GM19035 (cell line): Measurements from ENCODE around the gene DHCR24.

Experiments used
- ATAC-seq: cut with Tn5 transposase; IDR thresholded peaks from one replicate; pipeline ENCODE4 v1.9.1; 2021; ENCODE audit not compliant: unreplicated experiment

The DHCR24 gene

DNA sequence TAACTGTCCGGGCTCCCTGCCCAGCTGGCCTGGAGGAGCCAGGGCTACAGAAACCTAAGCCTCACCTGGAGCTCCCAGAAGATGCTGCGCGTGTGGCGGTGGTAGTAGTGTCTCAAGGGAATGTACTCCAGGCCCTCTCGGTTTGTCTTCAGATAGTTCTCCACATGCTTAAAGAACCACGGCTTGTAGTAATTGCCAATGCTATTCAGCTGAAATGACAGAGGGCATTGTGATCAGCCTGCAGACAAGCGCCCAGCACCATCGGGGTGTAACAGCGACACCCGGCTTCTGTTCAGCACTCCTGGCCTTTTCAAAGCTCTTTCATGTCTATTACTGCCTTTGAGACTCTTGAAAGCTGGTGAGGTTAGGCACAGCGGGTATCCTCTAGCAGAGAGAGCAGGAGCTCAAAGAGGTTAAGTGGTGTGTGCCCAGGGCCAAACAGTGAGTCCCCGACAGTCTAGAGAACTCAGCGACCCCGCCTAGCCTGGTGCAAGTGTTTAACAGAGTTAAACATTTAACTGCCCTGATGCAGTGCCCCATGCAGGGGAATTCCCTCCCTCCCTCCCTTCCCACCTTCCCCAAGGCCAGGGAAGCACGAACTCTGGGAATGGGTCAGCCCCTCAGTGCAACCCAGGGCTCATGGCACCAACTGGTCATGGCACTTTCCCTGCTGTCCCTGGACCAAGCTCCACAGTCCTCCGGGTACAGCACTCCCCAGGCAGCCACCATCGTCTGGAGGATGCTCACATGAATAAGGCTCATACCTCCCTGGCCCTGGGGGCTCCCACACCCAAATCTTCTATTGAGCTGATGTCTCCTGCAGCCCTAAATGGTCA, 21.5 kb downstream of the DHCR24 start:
- ATAC-seq, result no peak

DNA sequence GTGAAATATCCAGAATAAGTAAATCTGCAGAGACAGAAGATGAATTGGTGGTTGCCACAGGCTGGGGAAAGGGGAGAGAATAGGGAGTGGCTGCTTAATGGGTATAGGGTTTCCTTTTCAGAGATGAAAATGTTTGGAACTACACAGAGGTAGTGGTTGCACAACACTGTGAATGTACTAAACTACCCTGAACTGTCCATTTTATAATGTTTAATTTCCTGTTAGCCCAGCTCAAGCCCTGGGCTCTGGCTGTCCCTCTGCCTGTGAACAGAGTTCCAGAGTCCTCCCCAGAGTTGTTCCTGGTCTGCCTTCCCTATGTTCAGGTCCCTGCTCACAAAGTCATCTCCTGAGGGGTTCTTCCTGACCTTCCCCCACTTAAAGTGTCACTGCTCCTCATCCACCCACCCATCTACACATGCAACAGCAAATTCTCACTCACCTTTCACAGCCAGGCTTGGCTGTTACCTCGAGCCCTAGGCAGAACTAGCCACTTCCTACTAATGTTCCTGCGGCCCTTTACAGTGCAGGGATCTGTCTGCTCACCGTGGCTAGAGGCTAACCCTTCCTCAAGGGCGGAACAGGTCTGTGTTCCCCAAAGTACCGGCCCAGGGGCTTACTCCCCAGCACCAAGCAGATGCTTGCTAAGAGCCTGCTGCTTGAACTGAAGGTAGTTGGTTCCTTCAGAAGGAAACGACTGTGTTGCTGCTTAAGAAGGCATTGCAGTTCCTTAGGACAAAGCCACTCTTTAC, 22.4 kb downstream of the DHCR24 start:
- ATAC-seq, result no peak

DNA sequence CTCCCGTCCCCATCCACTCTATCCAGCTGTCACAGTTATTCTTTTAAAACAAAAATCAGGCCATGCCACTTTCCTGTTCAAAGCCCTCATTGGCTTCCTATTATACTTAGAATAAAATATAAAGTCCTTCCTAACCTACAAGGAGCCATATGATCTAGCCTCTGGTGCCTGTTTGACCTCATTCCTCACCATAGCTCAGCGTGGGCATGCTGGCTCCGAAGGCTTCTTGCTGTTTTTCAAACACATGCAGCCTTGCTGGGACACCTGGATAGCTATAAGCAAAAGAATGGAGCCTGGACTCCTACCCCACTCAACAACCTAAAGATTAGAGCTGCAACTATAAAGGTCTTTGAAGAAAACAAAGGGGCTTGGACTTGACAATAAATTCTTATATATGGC, 23.7 kb downstream of the DHCR24 start:
- no peak for ATAC-seq

- ATAC-seq, result peak; percentile 55
Observed at GRCh38 chr1:54861070-54861761, 25.8 kb downstream of the DHCR24 start.

DNA sequence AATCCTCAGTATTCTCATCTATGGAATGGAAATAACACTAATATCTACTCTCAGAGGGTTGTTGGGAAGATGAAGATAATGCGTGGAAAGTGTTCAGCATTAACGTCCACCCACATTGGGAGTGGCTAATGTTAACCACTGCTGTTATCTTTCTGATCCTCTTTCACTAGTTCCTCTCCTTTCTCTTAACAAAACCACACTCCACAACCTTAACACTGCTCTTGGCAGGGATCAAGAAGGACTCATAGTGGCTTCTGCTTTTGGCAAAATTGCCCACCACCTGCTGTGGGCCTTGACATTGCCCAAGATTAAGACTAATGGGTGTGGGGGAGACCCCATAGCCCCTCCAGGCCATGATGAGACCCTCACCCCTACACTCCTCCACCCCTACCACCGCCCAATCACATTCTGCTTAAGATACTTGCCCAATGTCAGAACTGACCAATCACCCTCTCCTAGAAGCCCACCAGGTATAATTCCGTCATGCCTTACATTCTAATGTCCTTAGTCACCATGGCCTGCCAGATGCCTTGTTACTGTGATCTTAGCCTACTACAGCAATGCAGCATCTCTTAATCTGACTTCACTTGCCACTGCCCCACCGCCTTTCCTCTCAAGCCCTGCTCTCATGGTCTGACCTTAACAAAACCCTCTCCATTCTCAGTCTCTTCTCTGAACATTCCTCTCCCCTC, 27.1 kb downstream of the DHCR24 start:
- no peak for ATAC-seq

DNA sequence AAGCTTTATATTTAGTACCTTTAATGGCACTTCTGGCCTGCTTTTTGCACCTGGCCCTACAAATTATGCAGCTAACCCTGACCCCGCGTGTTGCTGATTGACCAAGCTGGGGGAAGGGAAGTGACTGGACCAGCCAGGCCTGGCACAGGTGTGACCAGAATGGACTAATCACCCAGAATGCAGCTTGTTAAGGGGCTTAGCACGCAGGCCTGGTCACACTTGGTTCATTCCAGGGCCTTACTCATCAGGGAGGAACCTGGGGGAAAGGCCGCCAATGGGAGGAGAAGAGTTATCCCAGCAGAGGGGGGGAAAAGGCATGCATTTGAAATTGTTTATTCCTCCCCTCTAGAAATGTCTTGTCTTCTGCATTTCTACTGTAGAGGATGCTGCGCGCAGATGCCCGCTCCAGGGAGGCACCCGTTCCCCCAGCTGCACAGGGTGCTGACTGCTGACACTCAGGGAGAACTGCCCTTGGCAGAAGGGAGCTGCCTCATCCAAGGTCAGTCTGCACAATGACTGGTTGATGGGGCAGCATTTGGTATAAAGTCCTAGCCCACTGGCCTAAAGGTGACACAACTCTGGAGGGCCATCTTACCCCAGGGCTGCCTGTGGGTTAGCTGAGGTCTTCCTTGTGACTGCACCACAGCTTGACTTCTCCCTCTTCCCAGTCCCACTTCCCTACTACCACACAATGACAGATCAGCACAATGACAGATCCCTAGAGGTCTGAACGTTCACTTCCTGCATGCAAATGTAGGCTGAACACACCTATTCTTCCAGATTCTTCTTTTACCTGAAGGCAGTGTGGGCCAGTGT, 29.0 kb downstream of the DHCR24 start:
- no peak for ATAC-seq

DNA sequence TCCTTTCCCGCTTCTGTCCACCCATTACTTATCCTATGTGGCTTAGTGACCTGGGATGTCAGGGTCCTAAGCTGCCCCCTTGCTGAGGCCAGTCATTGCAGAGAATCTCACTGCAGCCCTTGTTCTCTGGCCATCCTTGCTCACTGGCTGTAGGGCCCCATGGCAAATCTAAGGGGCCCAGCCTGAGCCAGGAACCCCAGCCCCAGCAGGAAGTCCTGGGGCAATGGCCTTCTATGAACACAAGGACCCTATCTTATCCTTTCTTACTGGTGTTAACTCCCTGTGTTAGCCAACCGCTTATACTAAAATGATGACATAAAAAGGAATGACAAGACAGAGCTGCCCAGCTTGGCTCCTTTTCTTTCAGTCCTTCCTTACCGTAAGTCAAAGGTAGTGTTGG, 29.9 kb downstream of the DHCR24 start:
- ATAC-seq, result no peak

DNA sequence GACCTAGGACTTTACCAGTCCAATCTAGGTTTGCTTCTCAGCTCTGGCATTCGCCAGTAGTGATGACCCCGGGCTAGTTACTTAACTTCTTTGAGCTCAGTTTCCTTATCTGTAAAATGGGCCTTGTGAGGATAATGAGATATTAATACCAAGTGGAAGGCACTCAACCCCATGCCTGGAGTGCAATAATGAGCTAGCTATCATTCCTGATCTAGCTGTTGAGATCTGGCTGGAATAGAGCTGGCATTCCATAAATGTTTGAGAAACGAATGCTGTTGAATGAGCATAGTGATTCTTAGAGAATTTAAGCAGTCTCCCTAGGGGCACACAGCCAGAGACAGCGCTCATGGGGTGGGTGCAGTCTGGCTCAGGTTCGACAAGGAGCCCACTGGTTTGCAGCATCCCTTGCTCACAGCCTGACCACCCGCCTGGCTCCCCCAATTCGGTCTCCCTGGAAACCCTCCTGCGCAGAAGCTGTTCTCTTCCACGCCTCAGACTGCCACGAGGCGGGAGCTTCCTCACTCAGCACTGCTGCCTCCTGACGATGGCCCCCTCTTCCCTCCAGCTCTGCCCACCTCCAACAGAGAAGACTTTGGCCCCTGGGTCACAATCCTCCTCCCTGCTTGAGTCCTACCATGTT, 32.5 kb downstream of the DHCR24 start:
- ATAC-seq, result no peak

GRCh38 chr1:54853793-54854370, 33.1 kb downstream of the DHCR24 start:
- ATAC-seq, result no peak

- no peak for ATAC-seq
Observed at GRCh38 chr1:54853096-54853792, 33.8 kb downstream of the DHCR24 start.

DNA sequence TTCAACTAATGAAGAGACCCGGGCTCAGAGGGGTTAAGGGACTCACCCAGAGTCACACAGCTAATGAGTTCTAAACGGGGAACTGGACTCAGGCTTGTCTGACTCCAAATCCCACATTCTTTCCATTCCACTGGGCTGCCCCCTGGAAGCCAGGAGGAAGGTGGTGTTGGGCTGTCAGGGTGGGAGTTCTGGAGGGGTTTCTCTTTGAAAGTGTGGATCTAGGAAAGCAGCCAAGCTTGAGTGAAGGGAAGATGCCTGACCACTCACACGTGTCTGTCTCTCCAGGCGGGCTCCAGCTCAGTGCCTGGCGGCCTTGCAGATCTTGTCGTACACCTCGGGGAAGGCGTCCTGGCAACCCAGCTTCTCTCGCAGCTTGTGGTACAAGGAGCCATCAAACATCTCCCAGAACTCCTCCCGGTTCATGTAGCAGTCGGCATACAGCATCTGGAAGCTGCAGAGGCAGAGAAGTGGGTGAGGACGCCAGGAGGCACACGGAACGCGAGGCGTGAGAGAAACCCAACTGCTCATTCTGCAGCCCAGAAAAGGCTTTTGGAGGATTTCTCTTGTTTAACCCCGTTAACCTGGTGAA, 35.0 kb downstream of the DHCR24 start:
- ATAC-seq, result no peak

GRCh38 chr1:54851406-54851805, 35.6 kb downstream of the DHCR24 start:
- no peak for ATAC-seq

DNA sequence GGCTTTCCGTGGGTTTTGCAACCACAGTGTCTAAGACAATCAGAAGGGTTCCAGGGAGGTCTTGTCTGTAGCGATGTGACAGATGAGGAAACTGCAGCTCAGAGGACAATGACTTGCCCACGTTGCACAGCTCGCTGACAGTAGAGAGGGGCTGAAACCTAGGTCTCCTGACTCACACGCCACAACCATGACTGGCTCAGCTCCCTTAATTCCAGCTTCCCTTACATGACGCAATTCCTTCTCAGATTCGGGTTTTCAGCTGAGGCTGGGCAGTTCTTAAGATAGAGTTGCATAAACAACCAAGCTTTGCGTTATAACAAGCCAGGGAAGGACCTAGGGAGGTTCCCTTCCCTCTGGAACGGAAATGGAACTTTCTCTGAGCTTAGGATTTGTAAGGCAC, 36.3 kb downstream of the DHCR24 start:
- ATAC-seq, result no peak

DNA sequence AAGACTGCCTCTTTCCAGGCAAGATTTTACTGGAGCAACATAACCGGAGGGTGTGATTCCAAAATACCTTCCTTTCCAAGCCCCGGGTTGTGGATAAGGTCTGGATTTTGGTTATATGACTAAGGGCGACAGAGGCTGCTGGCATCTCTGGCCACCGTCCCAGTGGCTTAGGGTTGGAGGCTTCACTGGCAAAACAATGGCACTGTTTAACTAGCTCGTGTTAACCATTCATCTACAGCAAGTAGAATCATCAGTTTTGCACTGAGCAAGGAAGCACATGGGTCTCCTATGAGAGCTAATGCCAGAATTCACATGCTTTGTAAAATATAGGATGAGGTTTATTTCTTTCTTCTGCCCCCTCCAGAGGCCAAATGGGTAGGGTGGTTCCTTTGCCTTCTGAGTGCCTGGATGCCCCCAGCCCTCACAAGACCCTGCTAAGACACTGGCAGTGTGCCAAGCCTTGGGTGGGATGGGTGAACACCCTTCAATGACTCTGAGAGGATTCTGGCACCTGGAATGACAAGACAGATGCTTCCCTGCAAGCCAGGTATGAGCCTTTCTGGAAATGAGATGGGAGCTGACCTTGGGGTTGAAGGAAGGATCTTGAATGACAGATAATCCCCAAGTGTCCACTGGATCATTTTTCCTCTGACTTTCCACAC, 36.8 kb downstream of the DHCR24 start:
- ATAC-seq, result no peak

- no peak for ATAC-seq
Observed at GRCh38 chr1:54849219-54850068, 37.6 kb downstream of the DHCR24 start.

- no peak for ATAC-seq
Observed at GRCh38 chr1:54848134-54848948, 38.7 kb downstream of the DHCR24 start.
